ENCODE data around the gene HYAL3. TPM values are rescaled to one million over a fixed set of nuclear protein-coding genes. Genes with fewer than 3 reads are reported as not detected.

Gene HYAL3
- 3.0 and 3.2 TPM in 2 replicates for total RNA-seq

DNA sequence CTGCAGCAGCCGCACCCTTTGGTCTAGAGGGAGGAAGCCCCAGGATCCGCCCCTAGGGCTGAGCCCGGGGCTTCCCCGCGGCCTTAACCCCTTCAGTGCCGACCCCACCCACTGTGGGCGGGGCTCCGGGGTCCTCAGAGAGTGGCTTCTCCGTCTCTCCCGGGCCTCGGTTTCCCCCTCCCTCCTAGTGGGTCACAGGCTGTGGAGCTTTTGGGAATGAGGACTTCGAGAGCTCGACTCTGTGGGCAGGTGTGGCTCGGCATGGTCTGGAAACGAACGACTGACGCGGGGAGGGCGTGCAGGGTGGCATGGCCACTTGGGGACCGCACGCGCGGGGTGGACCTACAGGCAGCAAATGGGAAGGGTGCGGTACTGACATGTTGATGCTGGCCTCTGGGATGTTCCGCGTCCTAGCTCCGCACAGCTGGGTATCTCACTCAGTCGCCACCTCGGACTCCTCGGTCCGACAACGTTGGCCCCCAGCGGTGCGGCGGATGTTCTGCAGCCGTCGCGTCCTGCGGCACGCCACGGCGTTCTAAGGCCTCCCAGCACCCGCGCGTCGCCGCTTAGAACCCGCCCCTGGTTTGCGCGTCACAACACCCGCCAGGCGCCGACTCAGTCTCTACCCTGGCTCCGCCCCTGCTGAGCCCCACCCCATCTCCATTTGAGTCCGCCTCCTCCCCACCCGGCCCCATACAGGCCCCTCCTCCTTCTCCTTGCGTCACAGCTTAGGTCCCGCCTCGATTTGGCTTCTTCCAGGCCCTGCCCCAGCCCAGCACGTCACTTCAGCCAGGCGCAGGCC lies at the start of gene HYAL3, which contains the start of gene NAA80:
HYAL3 (minus strand) TSS at position 570 of the 802 bp plus-strand sequence. CDS start 3,803 bp downstream, outside the sequence.
NAA80 (minus strand) TSS at position 570 of the 802 bp plus-strand sequence. CDS start 1,942 bp downstream, outside the sequence.

GRCh38 chr3:50345586-50346234 lies 46.5 kb upstream of the HYAL3 start, which contains the start of gene ZMYND10:
TSS of gene ZMYND10 (minus strand) at chr3:50345732. CDS start at chr3:50345579, 153 bp downstream.

GRCh38 chr3:50340448-50341329 lies 41.5 kb upstream of the HYAL3 start, which contains the start of gene RASSF1:
TSS of gene RASSF1 (minus strand) at chr3:50340836. CDS start at chr3:50340805, 31 bp downstream.

GRCh38 chr3:50327943-50328691 lies 28.9 kb upstream of the HYAL3 start, which contains the start of gene TUSC2:
TSS of gene TUSC2 (minus strand) at chr3:50328223. CDS start at chr3:50328099, 124 bp downstream.

GRCh38 chr3:50322386-50323091 lies 23.3 kb upstream of the HYAL3 start, which contains the start of gene HYAL2:
TSS of gene HYAL2 (minus strand) at chr3:50322745. CDS start at chr3:50320489, 2,256 bp downstream.

DNA sequence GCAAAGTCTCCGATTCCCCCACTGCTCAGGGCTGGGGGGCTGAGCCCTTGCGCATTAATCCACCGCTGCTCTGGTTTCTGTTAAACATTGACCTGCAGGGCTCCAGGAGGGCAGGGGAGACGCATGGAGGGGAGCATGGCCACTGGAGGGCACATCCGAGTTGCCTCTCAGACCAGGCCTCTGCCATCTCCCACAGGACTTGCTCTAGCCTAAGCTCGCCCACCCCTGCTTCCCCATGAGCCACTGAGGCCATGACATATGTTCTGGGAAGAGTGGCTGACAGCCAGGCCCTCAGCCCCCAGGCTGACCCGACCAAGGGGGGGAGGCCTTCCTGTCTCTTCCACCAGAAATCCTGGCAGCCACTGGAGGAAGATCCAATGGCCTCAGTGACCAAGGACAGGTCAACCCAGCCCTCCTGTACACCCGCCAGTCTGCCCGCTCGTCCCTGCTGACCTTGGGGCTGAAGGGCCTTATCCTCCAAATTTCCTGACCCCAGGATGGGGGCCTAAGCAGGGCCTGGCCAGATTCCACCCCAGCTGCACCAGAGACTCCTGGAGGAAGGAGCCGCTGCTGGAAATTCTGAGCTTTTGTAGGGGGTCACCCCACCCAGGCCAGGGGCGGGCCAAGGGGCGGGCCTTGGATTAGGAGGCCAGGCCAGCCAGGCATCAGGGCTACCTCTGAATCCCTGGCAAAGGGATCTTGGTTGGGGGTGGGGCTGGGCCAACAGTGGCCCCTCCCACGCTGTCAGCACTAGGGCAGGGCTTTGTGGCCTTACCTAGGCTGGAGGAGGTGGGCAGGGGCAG lies 4.0 kb upstream of the HYAL3 start, which contains the start of gene HYAL1:
HYAL1 (minus strand) TSS at position 562 of the 803 bp plus-strand sequence. CDS start 618 bp downstream, outside the sequence.

GRCh38 chr3:50292159-50293078 lies 6.8 kb downstream of the HYAL3 start, which contains the start of gene IFRD2:
TSS of gene IFRD2 (minus strand) at chr3:50292429. CDS start at chr3:50292274, 155 bp downstream.

DNA sequence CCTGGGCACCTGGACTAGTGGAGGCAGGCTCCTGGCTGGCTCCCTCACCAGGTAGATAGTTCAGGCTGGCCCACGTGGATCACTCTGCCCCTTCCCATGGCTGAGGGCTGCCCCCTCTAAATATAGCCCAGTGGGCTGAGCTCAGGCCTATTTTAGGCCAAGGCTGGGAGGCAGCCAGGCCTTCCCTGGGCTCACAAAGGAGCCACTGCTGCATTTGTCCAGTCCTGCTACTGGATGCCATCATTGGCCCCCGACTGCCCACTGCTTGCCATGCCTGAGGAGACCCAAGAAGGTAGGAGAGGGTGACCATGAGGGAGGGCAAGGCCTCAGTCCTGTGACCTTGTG lies 20.4 kb downstream of the HYAL3 start, which contains the start of gene LSMEM2:
LSMEM2 (plus strand) TSS at position 208 of the 345 bp plus-strand sequence; CDS start at position 235, 27 bp downstream.

DNA sequence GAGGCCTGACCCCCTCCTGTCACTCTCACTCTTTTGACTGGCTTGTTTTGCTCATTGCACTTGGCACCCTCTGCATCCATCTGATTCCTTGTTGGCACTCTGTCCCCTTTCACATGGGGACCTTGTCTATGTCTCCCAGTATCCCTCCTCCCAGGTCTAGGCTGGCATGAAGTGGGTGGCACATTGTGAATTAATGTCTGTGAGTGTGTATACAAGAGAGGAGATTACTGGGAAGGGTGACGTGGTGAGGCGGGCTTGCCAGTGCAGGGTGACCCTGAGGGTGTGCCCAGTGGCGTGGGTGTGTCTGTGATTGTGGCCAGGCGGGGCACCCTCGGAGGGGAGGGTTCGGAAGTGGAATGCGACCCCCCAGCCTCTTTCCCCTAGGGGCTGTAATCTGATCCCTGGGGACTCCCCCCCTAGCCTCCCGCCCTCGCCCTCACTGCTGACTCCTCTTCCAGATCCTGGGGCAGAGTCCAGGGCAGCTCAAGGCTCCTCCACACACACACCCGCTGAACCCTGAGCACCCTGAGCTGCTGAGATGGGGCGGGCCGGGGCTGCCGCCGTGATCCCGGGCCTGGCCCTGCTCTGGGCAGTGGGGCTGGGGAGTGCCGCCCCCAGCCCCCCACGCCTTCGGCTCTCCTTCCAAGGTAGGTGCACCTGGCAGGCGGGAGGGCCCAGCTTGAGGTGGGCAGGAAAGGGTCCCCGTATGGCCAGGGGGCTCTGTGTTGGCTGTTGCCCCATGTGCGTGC lies 30.3 kb downstream of the HYAL3 start, which contains the start of gene SEMA3B:
SEMA3B (plus strand) TSS at position 445 of the 749 bp plus-strand sequence; CDS start at position 539, 94 bp downstream.

Other genes starting within 250 kb of the HYAL3 start
- 128 and 164 TPM in 2 replicates for gene RBM5, start 210.5 kb downstream of the HYAL3 start, total RNA-seq
- gene SEMA3F, start 144.1 kb downstream of the HYAL3 start, total RNA-seq, result 0.25 and 0.55 TPM in 2 replicates
- not detected in 2 replicates for gene GNAT1, start 107.8 kb downstream of the HYAL3 start, total RNA-seq
- not detected in 2 replicates for gene SLC38A3, start 94.1 kb downstream of the HYAL3 start, total RNA-seq
- gene GNAI2, start 63.2 kb downstream of the HYAL3 start, total RNA-seq, result 226 and 259 TPM in 2 replicates
- 6.8 and 29.5 TPM in 2 replicates for gene SEMA3B, start 30.3 kb downstream of the HYAL3 start, total RNA-seq
- gene LSMEM2, start 20.3 kb downstream of the HYAL3 start, total RNA-seq, result not detected in 2 replicates
- gene IFRD2, start 7.0 kb downstream of the HYAL3 start, total RNA-seq, result 69.5 and 109 TPM in 2 replicates
- 3.4 and 4.6 TPM in 2 replicates for gene NAA80, start within 50 bp of the HYAL3 start, total RNA-seq
- 0.50 and 0.66 TPM in 2 replicates for gene HYAL1, start 4.2 kb upstream of the HYAL3 start, total RNA-seq
- gene HYAL2, start 23.3 kb upstream of the HYAL3 start, total RNA-seq, result 65.6 and 66.0 TPM in 2 replicates
- 17.0 and 17.6 TPM in 2 replicates for gene TUSC2, start 28.8 kb upstream of the HYAL3 start, total RNA-seq
- gene RASSF1, start 41.4 kb upstream of the HYAL3 start, total RNA-seq, result 36.9 and 42.8 TPM in 2 replicates
- gene ZMYND10, start 46.3 kb upstream of the HYAL3 start, total RNA-seq, result 1.2 and 2.3 TPM in 2 replicates
- 23.8 and 27.6 TPM in 2 replicates for gene NPRL2, start 51.4 kb upstream of the HYAL3 start, total RNA-seq
- gene CYB561D2, start 51.5 kb upstream of the HYAL3 start, total RNA-seq, result 31.2 and 39.6 TPM in 2 replicates
- gene TMEM115, start 60.1 kb upstream of the HYAL3 start, total RNA-seq, result 38.7 and 44.0 TPM in 2 replicates
- gene CACNA2D2, start 204.2 kb upstream of the HYAL3 start, total RNA-seq, result under 0.01 TPM in 2 replicates